ENCODE data around the gene RAB34.
"Not testable (repeated sequence)": the region's sequence is repeated elsewhere in the genome, so short reads cannot be mapped to it uniquely, and the experiment has no call there.

DNA sequence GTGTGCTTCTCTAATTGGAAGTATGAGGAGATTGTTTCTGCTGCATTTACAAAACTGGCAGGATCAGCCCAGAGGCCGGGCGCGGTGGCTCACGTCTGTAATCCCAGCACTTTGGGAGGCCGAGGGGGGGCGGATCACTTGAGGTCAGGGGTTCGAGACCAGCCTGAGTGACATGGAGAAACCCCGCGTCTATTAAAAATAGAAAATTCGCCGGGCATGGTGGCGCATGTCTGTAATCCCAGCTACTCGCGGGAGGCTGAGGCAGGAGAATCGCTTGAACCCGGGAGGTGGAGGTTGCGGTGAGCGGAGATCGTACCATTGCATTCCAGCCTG lies 3.3 kb upstream of the RAB34 start:
- TF ChIP-seq, protein P1, sequence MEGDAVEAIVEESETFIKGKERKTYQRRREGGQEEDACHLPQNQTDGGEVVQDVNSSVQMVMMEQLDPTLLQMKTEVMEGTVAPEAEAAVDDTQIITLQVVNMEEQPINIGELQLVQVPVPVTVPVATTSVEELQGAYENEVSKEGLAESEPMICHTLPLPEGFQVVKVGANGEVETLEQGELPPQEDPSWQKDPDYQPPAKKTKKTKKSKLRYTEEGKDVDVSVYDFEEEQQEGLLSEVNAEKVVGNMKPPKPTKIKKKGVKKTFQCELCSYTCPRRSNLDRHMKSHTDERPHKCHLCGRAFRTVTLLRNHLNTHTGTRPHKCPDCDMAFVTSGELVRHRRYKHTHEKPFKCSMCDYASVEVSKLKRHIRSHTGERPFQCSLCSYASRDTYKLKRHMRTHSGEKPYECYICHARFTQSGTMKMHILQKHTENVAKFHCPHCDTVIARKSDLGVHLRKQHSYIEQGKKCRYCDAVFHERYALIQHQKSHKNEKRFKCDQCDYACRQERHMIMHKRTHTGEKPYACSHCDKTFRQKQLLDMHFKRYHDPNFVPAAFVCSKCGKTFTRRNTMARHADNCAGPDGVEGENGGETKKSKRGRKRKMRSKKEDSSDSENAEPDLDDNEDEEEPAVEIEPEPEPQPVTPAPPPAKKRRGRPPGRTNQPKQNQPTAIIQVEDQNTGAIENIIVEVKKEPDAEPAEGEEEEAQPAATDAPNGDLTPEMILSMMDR (IDR thresholded peaks at IDR 0.05; ENCODE audit: poor library complexity), result not testable (repeated sequence)
- not testable (repeated sequence) for TF ChIP-seq EZH2 (IDR thresholded peaks at IDR 0.05; ENCODE audit: borderline replicate concordance)
